GM12878 (cell line): ENCODE results near the gene ACE2. TPM values are rescaled to one million over a fixed set of nuclear protein-coding genes. Genes with fewer than 3 reads are reported as not detected.

Source experiments
- ATAC-seq: fragments of 200-7000 bp; cut with Tn5 transposase; 3 replicates; pipeline ENCODE4 v1.9.1; 2020; ENCODE audit warnings: mild to moderate bottlenecking, moderate library complexity
- BruUV-seq: library from RNA; stranded (reverse); fragments of 400-500 nt; replicated peaks from 2 replicates; lab custom pipeline; 2021; lab: Mats Ljungman, UMichigan
- CTCF ChIA-PET: fragments of 300-600 bp; sonication (Branson Sonifier 250); formaldehyde crosslinking; extraction: SDS; loops from one replicate; lab custom pipeline; 2021; ENCODE audit warnings: inconsistent platforms; lab: Yijun Ruan, JAX
- POLR2A ChIA-PET: fragments of 350-600 bp; formaldehyde crosslinking; extraction: SDS; loops from one replicate; lab custom pipeline; 2021; ENCODE audit warnings: inconsistent platforms; lab: Charles Lee
- RAD21 ChIA-PET: fragments of 300-600 bp; sonication (Branson Sonifier 250); formaldehyde crosslinking; loops from one replicate; lab custom pipeline; 2023; ENCODE audit warnings: antibody characterized with exemption; ENCODE audit not compliant: unreplicated experiment; lab: Charles Lee
- SMC1A ChIA-PET: fragments of 300-600 bp; sonication (Branson Sonifier 250); formaldehyde crosslinking; loops from one replicate; lab custom pipeline; 2023; ENCODE audit not compliant: unreplicated experiment, uncharacterized antibody; lab: Charles Lee
- DNase-seq: peaks from one replicate; pipeline ENCODE4 v3.0.0-alpha.2; 2011; ENCODE audit warnings: low read depth, low spot score
- FAIRE-seq: peaks from 3 replicates; lab custom pipeline; 2011; peaks lifted over from hg19 to GRCh38; lab: Jason Lieb, UNC
- H2AFZ ChIP-seq: 2 replicates; pipeline ENCODE4 v1.6.0; 2011; ENCODE audit warnings: low read depth, low read length, control low read depth; ENCODE audit not compliant: control insufficient read depth
- H3K27ac ChIP-seq: 2 replicates; pipeline ENCODE4 v1.5.1; 2011; ENCODE audit warnings: control low read depth; ENCODE audit not compliant: control insufficient read depth, insufficient read depth
- H3K27me3 ChIP-seq, 2 experiments: replicated peaks in 1 of 2; 2 replicates each; pipeline versions ENCODE4 v1.6.0 to v1.6.1; 2011; ENCODE audit warnings: low read length in 1 of 2; ENCODE audit not compliant: control insufficient read depth in 2 of 2, insufficient read depth in 2 of 2
- H3K36me3 ChIP-seq, 2 experiments: 2 replicates each; pipeline ENCODE4 v1.5.1; 2011; ENCODE audit warnings: low read length in 1 of 2; ENCODE audit not compliant: control insufficient read depth in 2 of 2, insufficient read depth in 2 of 2
- H3K4me1 ChIP-seq: 2 replicates; pipeline ENCODE4 v1.6.1; 2011; ENCODE audit warnings: mild to moderate bottlenecking, low read length, moderate library complexity, mixed read lengths; ENCODE audit not compliant: control insufficient read depth, insufficient read depth
- H3K4me2 ChIP-seq: 2 replicates; pipeline ENCODE4 v1.6.0; 2011; ENCODE audit warnings: control low read depth; ENCODE audit not compliant: control insufficient read depth, insufficient read depth
- H3K4me3 ChIP-seq: fragments of 200-600 bp; sonication (generic); 2 replicates; pipeline ENCODE4 v1.5.1; 2016
- H3K79me2 ChIP-seq: 2 replicates; pipeline ENCODE4 v1.6.0; 2011; ENCODE audit warnings: low read length; ENCODE audit not compliant: control insufficient read depth, insufficient read depth
- H3K9ac ChIP-seq: 2 replicates; pipeline ENCODE4 v1.8.0; 2011; ENCODE audit warnings: low read length, control low read depth, mixed read lengths; ENCODE audit not compliant: control insufficient read depth, insufficient read depth
- H3K9me3 ChIP-seq: replicated peaks from 3 replicates; pipeline ENCODE4 v1.5.1; 2011; ENCODE audit warnings: mild to moderate bottlenecking, low read length; ENCODE audit not compliant: control insufficient read depth, insufficient read depth
- H4K20me1 ChIP-seq: 2 replicates; pipeline ENCODE4 v1.6.0; 2011; ENCODE audit not compliant: control insufficient read depth, insufficient read depth
- BHLHE40 ChIP-seq, 2 experiments: fragments of 450-650 bp in 1 of 2; IDR thresholded peaks; 2 replicates each; pipeline ENCODE4 v1.6.1; 2011 to 2017; ENCODE audit warnings: low read depth in 2 of 2, borderline replicate concordance in 1 of 2, improper control_type of control experiment in 1 of 2, low read length in 1 of 2, mild to moderate bottlenecking in 1 of 2
- BMI1 ChIP-seq: fragments of 450-650 bp; IDR thresholded peaks from 2 replicates; pipeline ENCODE4 v1.6.1; 2016; ENCODE audit warnings: mild to moderate bottlenecking, moderate library complexity, borderline replicate concordance
- ETV6 ChIP-seq, 2 experiments: fragments of 450-650 bp in 1 of 2; IDR thresholded peaks in 1 of 2; conservative IDR thresholded peaks in 1 of 2; 2 replicates each; pipeline ENCODE4 v1.6.1; 2014; ENCODE audit warnings: antibody characterized with exemption in 1 of 2, borderline replicate concordance in 1 of 2, low read depth in 1 of 2, mild to moderate bottlenecking in 1 of 2, moderate library complexity in 1 of 2
- FOS ChIP-seq: IDR thresholded peaks from 3 replicates; pipeline ENCODE4 v1.6.1; 2011; ENCODE audit warnings: borderline replicate concordance; ENCODE audit not compliant: insufficient read length; ENCODE audit errors: extremely low read depth
- HCFC1 ChIP-seq: fragments of 150-350 bp; IDR thresholded peaks from 2 replicates; pipeline ENCODE4 v1.6.1; 2014; ENCODE audit warnings: low read length
- IKZF1 ChIP-seq: fragments of 450-650 bp; conservative IDR thresholded peaks from 2 replicates; pipeline ENCODE4 v1.6.1; 2017; ENCODE audit warnings: antibody characterized with exemption, mild to moderate bottlenecking
- NBN ChIP-seq: fragments of 450-650 bp; IDR thresholded peaks from 2 replicates; pipeline ENCODE4 v1.6.1; 2016
- NFYA ChIP-seq: IDR thresholded peaks from 2 replicates; pipeline ENCODE4 v1.6.1; 2011; ENCODE audit warnings: low read depth, mild to moderate bottlenecking, low read length, improper control_type of control experiment, borderline replicate concordance
- NFYB ChIP-seq: IDR thresholded peaks from 2 replicates; pipeline ENCODE4 v1.6.1; 2011; ENCODE audit warnings: low read depth, mild to moderate bottlenecking, low read length, improper control_type of control experiment, moderate library complexity; ENCODE audit not compliant: insufficient read depth
- RELA ChIP-seq: fragments of 450-650 bp; IDR thresholded peaks from 2 replicates; pipeline ENCODE4 v1.8.0; 2014; ENCODE audit warnings: borderline replicate concordance; ENCODE audit not compliant: partially characterized antibody
- SUZ12 ChIP-seq: fragments of 200-600 bp; sonication (generic); IDR thresholded peaks from one replicate; pipeline ENCODE4 v1.6.1; 2018; ENCODE audit warnings: antibody characterized with exemption, mild to moderate bottlenecking; ENCODE audit not compliant: unreplicated experiment
- in situ Hi-C: fragments of 300-500 bp; cut with MboI; formaldehyde crosslinking; loops from 9 replicates; pipeline ENCODE4 v1.14.3; 2018; ENCODE audit warnings: mixed read lengths
- intact Hi-C: fragments of 100-400 bp; cut with micrococcal nuclease; formaldehyde crosslinking; loops from one replicate; pipeline ENCODE4 v1.14.2; 2022; ENCODE audit not compliant: unreplicated experiment
- polyA plus RNA-seq, 11 experiments: library from polyadenylated mRNA; depleted of rRNA in 4 of 11; unstranded in 6 of 11; stranded (reverse) in 5 of 11; fragments of >200 nt; fragmentation: Nextera tagmentation in 4 of 11; fragmentation: Illumina TruSeq in 1 of 11; extraction: Ambion mirVana in 4 of 11; extraction: Trizol in 1 of 11; gene quantifications; 1 replicate in 1 of 11; 2 replicates in 10 of 11; pipeline versions ENCODE4 v1.2.1 to v1.2.3, GENCODE V29; 2011 to 2016; ENCODE audit warnings: inconsistent platforms in 2 of 11, missing spikeins in 2 of 11, low read depth in 1 of 11
- total RNA-seq, 4 experiments: library from RNA; depleted of rRNA in 3 of 4; stranded (reverse); fragments of >200 nt in 3 of 4; fragmentation: Illumina TruSeq in 1 of 4; extraction: Trizol in 1 of 4; gene quantifications; 2 replicates each; pipeline versions ENCODE4 v1.2.1 to v1.2.3, GENCODE V29; 2013 to 2021
- TF ChIP-seq, protein P1 (sequence below): fragments of 150-350 bp; IDR thresholded peaks from 2 replicates; pipeline ENCODE4 v1.6.1; 2014; ENCODE audit warnings: mild to moderate bottlenecking, low read depth, low read length
- TF ChIP-seq, protein P2 (sequence below): IDR thresholded peaks from 2 replicates; pipeline ENCODE4 v1.6.1; 2011; ENCODE audit warnings: mild to moderate bottlenecking, low read depth, low read length, moderate library complexity; ENCODE audit not compliant: insufficient replicate concordance
- TF ChIP-seq, protein P3 (sequence below), 3 experiments: IDR thresholded peaks in 2 of 3; conservative IDR thresholded peaks in 1 of 3; 2 replicates each; pipeline ENCODE4 v1.5.1; 2011; ENCODE audit warnings: low read depth in 3 of 3, low read length in 3 of 3, mild to moderate bottlenecking in 3 of 3, control low read depth in 2 of 3, moderate library complexity in 2 of 3, inconsistent platforms in 1 of 3, mixed read lengths in 1 of 3; ENCODE audit not compliant: control insufficient read depth in 2 of 3, insufficient read depth in 1 of 3; ENCODE audit errors: extremely low read depth in 1 of 3

Gene ACE2
- total and polyA plus RNA-seq, 10 of the 15 experiments (the other 5 are each of a cell fraction or from before 2014, with no cell fraction given): 0.04 TPM; not detected in 9

DNA sequence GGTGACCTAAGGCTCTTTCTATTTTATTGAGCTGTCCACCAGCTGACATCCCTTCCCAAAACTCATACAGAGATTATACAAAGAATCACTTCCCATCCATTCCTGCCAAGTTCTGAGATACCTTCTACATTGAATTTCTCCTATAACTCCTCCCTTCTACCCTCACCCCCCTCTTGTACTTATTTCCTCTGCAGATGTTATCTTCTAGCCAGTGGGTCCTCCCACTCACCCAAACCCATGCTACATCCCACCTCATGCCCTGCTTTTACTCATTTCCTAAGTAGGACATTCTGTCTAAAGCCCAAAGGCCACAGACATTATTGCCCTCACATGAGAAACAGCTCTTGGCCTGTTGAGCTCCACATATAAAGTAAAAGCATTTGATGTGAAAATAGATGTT is 71.6 kb downstream of the ACE2 start:
- H3K79me2 ChIP-seq: no peaks in the 10 kb centered on the region
- H3K9me3 ChIP-seq: no peaks in the 10 kb centered on the region
- no peaks in the 10 kb centered on the region for H4K20me1 ChIP-seq
- RAD21 ChIA-PET: no interaction called here
- in situ Hi-C loops: no loop called here
- FAIRE-seq (no peak), ATAC-seq (no peak), DNase-seq (no peak)
- TF ChIP-seq NFYB (no peak), NFYA (no peak), NBN (no peak), ETV6 (conservative IDR thresholded peaks at IDR 0.05 in 1 of 2, IDR thresholded peaks at IDR 0.05 in 1 of 2; ENCODE audit: borderline replicate concordance in 1 of 2, low read depth in 1 of 2) (no peak), FOS (no peak), IKZF1 (no peak), SUZ12 (no peak), BMI1 (no peak), HCFC1 (no peak), BHLHE40 (IDR thresholded peaks at IDR 0.05; ENCODE audit: borderline replicate concordance in 1 of 2, low read depth in 2 of 2, low read length in 1 of 2) (no peak), RELA (no peak)
- TF ChIP-seq, protein P1, sequence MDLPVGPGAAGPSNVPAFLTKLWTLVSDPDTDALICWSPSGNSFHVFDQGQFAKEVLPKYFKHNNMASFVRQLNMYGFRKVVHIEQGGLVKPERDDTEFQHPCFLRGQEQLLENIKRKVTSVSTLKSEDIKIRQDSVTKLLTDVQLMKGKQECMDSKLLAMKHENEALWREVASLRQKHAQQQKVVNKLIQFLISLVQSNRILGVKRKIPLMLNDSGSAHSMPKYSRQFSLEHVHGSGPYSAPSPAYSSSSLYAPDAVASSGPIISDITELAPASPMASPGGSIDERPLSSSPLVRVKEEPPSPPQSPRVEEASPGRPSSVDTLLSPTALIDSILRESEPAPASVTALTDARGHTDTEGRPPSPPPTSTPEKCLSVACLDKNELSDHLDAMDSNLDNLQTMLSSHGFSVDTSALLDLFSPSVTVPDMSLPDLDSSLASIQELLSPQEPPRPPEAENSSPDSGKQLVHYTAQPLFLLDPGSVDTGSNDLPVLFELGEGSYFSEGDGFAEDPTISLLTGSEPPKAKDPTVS: no peak
- TF ChIP-seq, protein P2, sequence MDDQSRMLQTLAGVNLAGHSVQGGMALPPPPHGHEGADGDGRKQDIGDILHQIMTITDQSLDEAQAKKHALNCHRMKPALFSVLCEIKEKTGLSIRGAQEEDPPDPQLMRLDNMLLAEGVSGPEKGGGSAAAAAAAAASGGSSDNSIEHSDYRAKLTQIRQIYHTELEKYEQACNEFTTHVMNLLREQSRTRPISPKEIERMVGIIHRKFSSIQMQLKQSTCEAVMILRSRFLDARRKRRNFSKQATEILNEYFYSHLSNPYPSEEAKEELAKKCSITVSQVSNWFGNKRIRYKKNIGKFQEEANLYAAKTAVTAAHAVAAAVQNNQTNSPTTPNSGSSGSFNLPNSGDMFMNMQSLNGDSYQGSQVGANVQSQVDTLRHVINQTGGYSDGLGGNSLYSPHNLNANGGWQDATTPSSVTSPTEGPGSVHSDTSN: no peak
- TF ChIP-seq, protein P3, sequence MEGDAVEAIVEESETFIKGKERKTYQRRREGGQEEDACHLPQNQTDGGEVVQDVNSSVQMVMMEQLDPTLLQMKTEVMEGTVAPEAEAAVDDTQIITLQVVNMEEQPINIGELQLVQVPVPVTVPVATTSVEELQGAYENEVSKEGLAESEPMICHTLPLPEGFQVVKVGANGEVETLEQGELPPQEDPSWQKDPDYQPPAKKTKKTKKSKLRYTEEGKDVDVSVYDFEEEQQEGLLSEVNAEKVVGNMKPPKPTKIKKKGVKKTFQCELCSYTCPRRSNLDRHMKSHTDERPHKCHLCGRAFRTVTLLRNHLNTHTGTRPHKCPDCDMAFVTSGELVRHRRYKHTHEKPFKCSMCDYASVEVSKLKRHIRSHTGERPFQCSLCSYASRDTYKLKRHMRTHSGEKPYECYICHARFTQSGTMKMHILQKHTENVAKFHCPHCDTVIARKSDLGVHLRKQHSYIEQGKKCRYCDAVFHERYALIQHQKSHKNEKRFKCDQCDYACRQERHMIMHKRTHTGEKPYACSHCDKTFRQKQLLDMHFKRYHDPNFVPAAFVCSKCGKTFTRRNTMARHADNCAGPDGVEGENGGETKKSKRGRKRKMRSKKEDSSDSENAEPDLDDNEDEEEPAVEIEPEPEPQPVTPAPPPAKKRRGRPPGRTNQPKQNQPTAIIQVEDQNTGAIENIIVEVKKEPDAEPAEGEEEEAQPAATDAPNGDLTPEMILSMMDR (IDR thresholded peaks at IDR 0.05 in 2 of 3, conservative IDR thresholded peaks at IDR 0.05 in 1 of 3; ENCODE audit: control insufficient read depth in 2 of 3, extremely low read depth in 1 of 3, insufficient read depth in 1 of 3, low read depth in 3 of 3, low read length in 3 of 3): no peak
- H3K4me2 ChIP-seq: no peak overlapping the region
- POLR2A ChIA-PET: no interaction called here
- BruUV-seq: no TSS peak
- H3K27me3 ChIP-seq: no peaks in the 10 kb centered on the region
- H3K9ac ChIP-seq: no peak overlapping the region
- SMC1A ChIA-PET: interaction anchor here (1.0 kb wide), 1 partner anchor 10 kb away, joined by 3 read pairs; no protein-coding TSS in a partner anchor
- no peaks in the 10 kb centered on the region for H3K36me3 ChIP-seq
- intact Hi-C loops: no loop called here
- no peak overlapping the region for H3K4me3 ChIP-seq
- CTCF ChIA-PET: interaction anchor here (0.9 kb wide), 1 partner anchor 58 kb away, joined by 3 read pairs; no protein-coding TSS in a partner anchor
- H3K4me1 ChIP-seq: no peaks in the 10 kb centered on the region
- no peak overlapping the region for H2AFZ ChIP-seq
- H3K27ac ChIP-seq: no peak overlapping the region
